ENCODE results near the gene CTNNBL1.

The CTNNBL1 gene

GRCh38 chr20:37875460-37876175 is 181.8 kb downstream of the CTNNBL1 start:
- in situ Hi-C loops (cut with MboI; ENCODE audit: low sequenced_read_pairs), result no loop called here

GRCh38 chr20:37876863-37877262 is 183.0 kb downstream of the CTNNBL1 start:
- in situ Hi-C loops (cut with MboI; ENCODE audit: low sequenced_read_pairs), result no loop called here

GRCh38 chr20:37877832-37878772 is 184.3 kb downstream of the CTNNBL1 start:
- in situ Hi-C loops (cut with MboI; ENCODE audit: low sequenced_read_pairs), result no loop called here

GRCh38 chr20:37878835-37879599 is 185.2 kb downstream of the CTNNBL1 start:
- in situ Hi-C loops (cut with MboI; ENCODE audit: low sequenced_read_pairs), result no loop called here

GRCh38 chr20:37879843-37880242 is 186.0 kb downstream of the CTNNBL1 start:
- in situ Hi-C loops (cut with MboI; ENCODE audit: low sequenced_read_pairs), result no loop called here

- in situ Hi-C loops (cut with MboI; ENCODE audit: low sequenced_read_pairs), result no loop called here
Measured at GRCh38 chr20:37880726-37881591, 187.1 kb downstream of the CTNNBL1 start.

- in situ Hi-C loops (cut with MboI; ENCODE audit: low sequenced_read_pairs), result no loop called here
Measured at GRCh38 chr20:37881601-37882343, 187.9 kb downstream of the CTNNBL1 start.

- in situ Hi-C loops (cut with MboI; ENCODE audit: low sequenced_read_pairs), result no loop called here
Measured at GRCh38 chr20:37882961-37883712, 189.3 kb downstream of the CTNNBL1 start.

- in situ Hi-C loops (cut with MboI; ENCODE audit: low sequenced_read_pairs), result no loop called here
Measured at GRCh38 chr20:37885042-37885441, 191.2 kb downstream of the CTNNBL1 start.

- in situ Hi-C loops (cut with MboI; ENCODE audit: low sequenced_read_pairs), result no loop called here
Measured at GRCh38 chr20:37885593-37886503, 192.0 kb downstream of the CTNNBL1 start.

- in situ Hi-C loops (cut with MboI; ENCODE audit: low sequenced_read_pairs), result no loop called here
Measured at GRCh38 chr20:37886851-37887297, 193.0 kb downstream of the CTNNBL1 start.

GRCh38 chr20:37888641-37889040 is 194.8 kb downstream of the CTNNBL1 start:
- in situ Hi-C loops (cut with MboI; ENCODE audit: low sequenced_read_pairs), result no loop called here

GRCh38 chr20:37890108-37890507 is 196.3 kb downstream of the CTNNBL1 start:
- in situ Hi-C loops (cut with MboI; ENCODE audit: low sequenced_read_pairs), result no loop called here

- in situ Hi-C loops (cut with MboI; ENCODE audit: low sequenced_read_pairs), result no loop called here
Measured at GRCh38 chr20:37890643-37891042, 196.8 kb downstream of the CTNNBL1 start.

- in situ Hi-C loops (cut with MboI; ENCODE audit: low sequenced_read_pairs), result no loop called here
Measured at GRCh38 chr20:37892001-37892400, 198.2 kb downstream of the CTNNBL1 start.

- in situ Hi-C loops (cut with MboI; ENCODE audit: low sequenced_read_pairs), result no loop called here
Measured at GRCh38 chr20:37893566-37894241, 199.9 kb downstream of the CTNNBL1 start.

GRCh38 chr20:37894454-37894853 is 200.6 kb downstream of the CTNNBL1 start:
- in situ Hi-C loops (cut with MboI; ENCODE audit: low sequenced_read_pairs), result no loop called here

Measured in HL-60/S4 treated with retinoic acid at 250 ng/mL for 4 days and 3 days (cell line).